ENCODE measurements around the gene MSGN1.

MSGN1 gene

GRCh38 chr2:17847236-17847635 is 31.0 kb downstream of the MSGN1 start:
- no peak for DNase-seq (ENCODE audit: low read depth in 2 of 2)

- DNase-seq (ENCODE audit: low read depth in 2 of 2) = no peak
Measured at GRCh38 chr2:17849275-17849674, 33.0 kb downstream of the MSGN1 start.

- DNase-seq (ENCODE audit: low read depth in 2 of 2) = no peak
Measured at GRCh38 chr2:17850151-17850550, 33.9 kb downstream of the MSGN1 start.

- DNase-seq (ENCODE audit: low read depth in 2 of 2) = peak; percentile 42 to 45
Measured at GRCh38 chr2:17851731-17852585, 35.7 kb downstream of the MSGN1 start.

- DNase-seq (ENCODE audit: low read depth in 2 of 2) = no peak
Measured at GRCh38 chr2:17853799-17854198, 37.5 kb downstream of the MSGN1 start.

- DNase-seq (ENCODE audit: low read depth in 2 of 2) = peak; percentile 9 to 17
Measured at GRCh38 chr2:17857021-17857420, 40.8 kb downstream of the MSGN1 start.

- DNase-seq (ENCODE audit: low read depth in 2 of 2) = no peak
Measured at GRCh38 chr2:17858064-17858463, 41.8 kb downstream of the MSGN1 start.

GRCh38 chr2:17863539-17863938 is 47.3 kb downstream of the MSGN1 start:
- no peak for DNase-seq (ENCODE audit: low read depth in 2 of 2)

- no peak for DNase-seq (ENCODE audit: low read depth in 2 of 2)
Measured at GRCh38 chr2:17864676-17865075, 48.4 kb downstream of the MSGN1 start.

- DNase-seq (ENCODE audit: low read depth in 2 of 2) = no peak
Measured at GRCh38 chr2:17867133-17867532, 50.9 kb downstream of the MSGN1 start.

All from fibroblast of skin of left biceps (primary cell).